ENCODE measurements around the gene RALGPS2. TPM values are rescaled to one million over a fixed set of nuclear protein-coding genes. Genes with fewer than 3 reads are reported as not detected.

Gene RALGPS2
- total and polyA plus RNA-seq, 9 of the 15 experiments (the other 6 are each of a cell fraction or from before 2014, with no cell fraction given): 0.28 to 6.5 (median 2.6) TPM

DNA sequence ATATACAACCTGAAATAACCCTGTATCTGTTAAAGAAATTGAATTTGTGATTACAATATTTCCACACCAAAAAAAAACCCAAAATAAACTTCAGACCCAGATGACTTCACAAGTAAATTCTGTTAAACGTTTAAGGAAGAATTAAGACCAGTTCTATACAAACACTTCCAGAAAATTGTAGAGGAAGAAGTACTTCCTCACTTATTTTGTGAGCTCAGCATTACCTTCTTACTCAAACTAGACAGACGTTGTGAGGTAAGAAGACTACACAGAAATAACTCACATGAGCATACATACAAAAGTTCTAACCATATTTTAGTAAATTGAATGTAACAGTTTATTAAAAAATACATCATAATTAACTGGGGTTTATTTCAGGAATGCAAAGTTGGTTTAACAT lies 18.8 kb downstream of the RALGPS2 start:
- no peaks in the 10 kb centered on the region for H3K9me3 ChIP-seq (replicated peaks; ENCODE audit: control insufficient read depth, insufficient read depth, low read depth, low read length)
- no peak overlapping the region for H3K4me2 ChIP-seq (ENCODE audit: insufficient read depth, low read length)
- H3K36me3 ChIP-seq (ENCODE audit: control insufficient read depth, insufficient read depth, low read length): no peaks in the 10 kb centered on the region
- no peaks in the 10 kb centered on the region for H3K79me2 ChIP-seq (ENCODE audit: control insufficient read depth, insufficient read depth, low read length)
- no peaks in the 10 kb centered on the region; a peak in 3 of 5 replicates for H3K27me3 ChIP-seq (ENCODE audit: control insufficient read depth in 2 of 2, insufficient read depth in 2 of 2, low read length in 2 of 2)
- no peaks in the 10 kb centered on the region for H3K4me1 ChIP-seq (replicated peaks in 1 of 2; ENCODE audit: control insufficient read depth in 2 of 2, insufficient read depth in 2 of 2, low read length in 2 of 2)
- FAIRE-seq (no peak), ATAC-seq (no peak), DNase-seq (ENCODE audit: extremely low read depth in 1 of 4, low spot score in 3 of 4) (no peak)
- intact Hi-C loops (cut with micrococcal nuclease): no loop called here
- TF ChIP-seq XRCC3 (IDR thresholded peaks at IDR 0.05): no peak
- no peak for TF ChIP-seq NUFIP1 (IDR thresholded peaks at IDR 0.05; ENCODE audit: partially characterized antibody)
- TF ChIP-seq GTF2F1 (IDR thresholded peaks at IDR 0.05; ENCODE audit: low read depth, low read length): no peak
- TF ChIP-seq ZNF316 (IDR thresholded peaks at IDR 0.05): peak; percentile 23; the same call in 1 of the 2 replicates
- CTCF ChIA-PET (ENCODE audit: low intra/inter-chr PET ratio): no interaction called here
- H3K27ac ChIP-seq (ENCODE audit: extremely low read depth, low read depth, low read length): no peak overlapping the region
- no TSS peak for BruUV-seq (replicated peaks)
- no peak overlapping the region for H3K4me3 ChIP-seq
- in situ Hi-C loops (cut with MboI): no loop called here
- no peak overlapping the region for H3K9ac ChIP-seq (ENCODE audit: insufficient read depth in 1 of 2, low read depth in 2 of 2, low read length in 2 of 2)
- H4K20me1 ChIP-seq (replicated peaks; ENCODE audit: control insufficient read depth, insufficient read depth, low read length): no peaks in the 10 kb centered on the region
- no peaks in the 10 kb centered on the region for H3K9me1 ChIP-seq (ENCODE audit: control insufficient read depth, insufficient read depth, low read length)
- H2AFZ ChIP-seq (ENCODE audit: low read depth, low read length): no peak overlapping the region
- POLR2A ChIA-PET: interaction anchor here (0.7 kb wide), 1 partner anchor 86 kb away, joined by 3 read pairs; no protein-coding TSS in a partner anchor
- 0% methylated on average over 2 of the region's 2 CpGs for WGBS (ENCODE audit: insufficient coverage, low coverage, missing lambda C conversion rate)

DNA sequence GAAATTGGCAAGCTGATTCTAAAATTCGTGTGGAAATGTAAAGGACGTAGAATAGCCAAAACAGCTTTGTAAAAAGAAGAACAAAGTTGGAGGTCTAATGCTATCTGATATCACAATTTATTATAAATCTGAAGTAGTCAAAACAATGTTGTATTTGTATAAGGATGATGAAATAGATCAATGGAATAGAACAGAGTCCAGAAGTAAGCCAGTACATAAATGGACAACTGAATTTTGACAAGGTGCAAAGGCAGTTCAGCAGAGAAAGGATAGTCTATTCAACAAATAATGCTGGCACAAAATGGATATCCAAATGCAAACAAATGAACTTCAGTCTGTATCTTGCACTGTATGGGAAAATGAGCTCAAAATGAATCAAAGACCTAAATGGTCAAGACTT lies 20.2 kb downstream of the RALGPS2 start:
- Histone ChIP-seq H3K36me3 (ENCODE audit: control insufficient read depth, insufficient read depth, low read length) (no peaks in the 10 kb centered on the region), H3K9ac (ENCODE audit: insufficient read depth in 1 of 2, low read depth in 2 of 2, low read length in 2 of 2) (no peak overlapping the region), H3K4me2 (ENCODE audit: insufficient read depth, low read length) (no peak overlapping the region), H3K79me2 (ENCODE audit: control insufficient read depth, insufficient read depth, low read length) (no peaks in the 10 kb centered on the region), H2AFZ (ENCODE audit: low read depth, low read length) (no peak overlapping the region), H3K4me1 (replicated peaks in 1 of 2; ENCODE audit: control insufficient read depth in 2 of 2, insufficient read depth in 2 of 2, low read length in 2 of 2) (no peaks in the 10 kb centered on the region), H3K27ac (ENCODE audit: extremely low read depth, low read depth, low read length) (no peak overlapping the region), H3K27me3 (ENCODE audit: control insufficient read depth in 2 of 2, insufficient read depth in 2 of 2, low read length in 2 of 2) (peaks cover 0 to under 1% of the 10 kb centered on the region in 2 experiments; a peak in 3 of 5 replicates), H3K9me1 (ENCODE audit: control insufficient read depth, insufficient read depth, low read length) (no peaks in the 10 kb centered on the region), H3K4me3 (no peak overlapping the region), H3K9me3 (replicated peaks; ENCODE audit: control insufficient read depth, insufficient read depth, low read depth, low read length) (no peaks in the 10 kb centered on the region), H4K20me1 (replicated peaks; ENCODE audit: control insufficient read depth, insufficient read depth, low read length) (no peaks in the 10 kb centered on the region)
- DNase-seq (ENCODE audit: extremely low read depth in 1 of 4, low spot score in 3 of 4) (no peak), ATAC-seq (no peak), FAIRE-seq (no peak)
- BruUV-seq (replicated peaks): no TSS peak
- in situ Hi-C loops (cut with MboI): no loop called here
- CTCF ChIA-PET (ENCODE audit: low intra/inter-chr PET ratio): no interaction called here
- 4% methylated on average over 2 of the region's 2 CpGs for WGBS (ENCODE audit: insufficient coverage, low coverage, missing lambda C conversion rate)
- POLR2A ChIA-PET: interaction anchor here (1.5 kb wide), 1 partner anchor 11 kb away, joined by 4 read pairs; no protein-coding TSS in a partner anchor
- intact Hi-C loops (cut with micrococcal nuclease): no loop called here
- TF ChIP-seq RBM39 (optimal IDR thresholded peaks at IDR 0.05; ENCODE audit: low read depth, low read length) (no peak), STAT5A (IDR thresholded peaks at IDR 0.05; ENCODE audit: borderline replicate concordance, low read length) (no peak), BMI1 (IDR thresholded peaks at IDR 0.05; ENCODE audit: low read length) (no peak), SNRNP70 (optimal IDR thresholded peaks at IDR 0.05; ENCODE audit: low read depth, low read length) (no peak)
- TF ChIP-seq, protein P1, sequence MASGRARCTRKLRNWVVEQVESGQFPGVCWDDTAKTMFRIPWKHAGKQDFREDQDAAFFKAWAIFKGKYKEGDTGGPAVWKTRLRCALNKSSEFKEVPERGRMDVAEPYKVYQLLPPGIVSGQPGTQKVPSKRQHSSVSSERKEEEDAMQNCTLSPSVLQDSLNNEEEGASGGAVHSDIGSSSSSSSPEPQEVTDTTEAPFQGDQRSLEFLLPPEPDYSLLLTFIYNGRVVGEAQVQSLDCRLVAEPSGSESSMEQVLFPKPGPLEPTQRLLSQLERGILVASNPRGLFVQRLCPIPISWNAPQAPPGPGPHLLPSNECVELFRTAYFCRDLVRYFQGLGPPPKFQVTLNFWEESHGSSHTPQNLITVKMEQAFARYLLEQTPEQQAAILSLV (tag; IDR thresholded peaks at IDR 0.05): no peak
- TF ChIP-seq, protein P2, sequence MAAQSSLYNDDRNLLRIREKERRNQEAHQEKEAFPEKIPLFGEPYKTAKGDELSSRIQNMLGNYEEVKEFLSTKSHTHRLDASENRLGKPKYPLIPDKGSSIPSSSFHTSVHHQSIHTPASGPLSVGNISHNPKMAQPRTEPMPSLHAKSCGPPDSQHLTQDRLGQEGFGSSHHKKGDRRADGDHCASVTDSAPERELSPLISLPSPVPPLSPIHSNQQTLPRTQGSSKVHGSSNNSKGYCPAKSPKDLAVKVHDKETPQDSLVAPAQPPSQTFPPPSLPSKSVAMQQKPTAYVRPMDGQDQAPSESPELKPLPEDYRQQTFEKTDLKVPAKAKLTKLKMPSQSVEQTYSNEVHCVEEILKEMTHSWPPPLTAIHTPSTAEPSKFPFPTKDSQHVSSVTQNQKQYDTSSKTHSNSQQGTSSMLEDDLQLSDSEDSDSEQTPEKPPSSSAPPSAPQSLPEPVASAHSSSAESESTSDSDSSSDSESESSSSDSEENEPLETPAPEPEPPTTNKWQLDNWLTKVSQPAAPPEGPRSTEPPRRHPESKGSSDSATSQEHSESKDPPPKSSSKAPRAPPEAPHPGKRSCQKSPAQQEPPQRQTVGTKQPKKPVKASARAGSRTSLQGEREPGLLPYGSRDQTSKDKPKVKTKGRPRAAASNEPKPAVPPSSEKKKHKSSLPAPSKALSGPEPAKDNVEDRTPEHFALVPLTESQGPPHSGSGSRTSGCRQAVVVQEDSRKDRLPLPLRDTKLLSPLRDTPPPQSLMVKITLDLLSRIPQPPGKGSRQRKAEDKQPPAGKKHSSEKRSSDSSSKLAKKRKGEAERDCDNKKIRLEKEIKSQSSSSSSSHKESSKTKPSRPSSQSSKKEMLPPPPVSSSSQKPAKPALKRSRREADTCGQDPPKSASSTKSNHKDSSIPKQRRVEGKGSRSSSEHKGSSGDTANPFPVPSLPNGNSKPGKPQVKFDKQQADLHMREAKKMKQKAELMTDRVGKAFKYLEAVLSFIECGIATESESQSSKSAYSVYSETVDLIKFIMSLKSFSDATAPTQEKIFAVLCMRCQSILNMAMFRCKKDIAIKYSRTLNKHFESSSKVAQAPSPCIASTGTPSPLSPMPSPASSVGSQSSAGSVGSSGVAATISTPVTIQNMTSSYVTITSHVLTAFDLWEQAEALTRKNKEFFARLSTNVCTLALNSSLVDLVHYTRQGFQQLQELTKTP (IDR thresholded peaks at IDR 0.05; ENCODE audit: low read depth in 1 of 2, partially characterized antibody in 2 of 2): no peak
